Esophagus squamous epithelium (tissue), 4 donors: ENCODE results near the gene CYP4F12.

Source experiments
- CTCF ChIP-seq, 6 experiments: fragments of 450-650 bp in 4 of 6; fragments of 200-600 bp in 2 of 6; sonication (generic) in 2 of 6; IDR thresholded peaks; one replicate each; pipeline ENCODE4 v1.5.1; 2016 to 2019; ENCODE audit warnings: antibody characterized with exemption in 6 of 6, mild to moderate bottlenecking in 4 of 6, moderate library complexity in 4 of 6
- POLR2A ChIP-seq, 4 donors: fragments of 450-650 bp; IDR thresholded peaks; one replicate each; pipeline ENCODE4 v1.6.1; 2017; ENCODE audit warnings: antibody characterized with exemption in 4 of 4, mild to moderate bottlenecking in 4 of 4, moderate library complexity in 3 of 4

GRCh38 chr19:15640294-15640903 is 32.5 kb upstream of the CYP4F12 start, which contains the start of gene CYP4F3:
- no peak for TF ChIP-seq CTCF (IDR thresholded peaks at IDR 0.05)
- TF ChIP-seq POLR2A (IDR thresholded peaks at IDR 0.05) = no peak
